PC-9 (cell line): ENCODE measurements around the gene TMEM43.

Experiments used
- EZH2 ChIP-seq: fragments of 200-600 bp; sonication (generic); IDR thresholded peaks from 2 replicates; pipeline ENCODE4 v1.8.0; 2017; ENCODE audit warnings: antibody characterized with exemption, low read depth
- TF ChIP-seq, protein P1 (sequence below): fragments of 200-600 bp; sonication (generic); conservative IDR thresholded peaks from 2 replicates; pipeline ENCODE4 v1.6.1; 2017; ENCODE audit warnings: mixed run types, antibody characterized with exemption, mild to moderate bottlenecking, moderate library complexity

DNA sequence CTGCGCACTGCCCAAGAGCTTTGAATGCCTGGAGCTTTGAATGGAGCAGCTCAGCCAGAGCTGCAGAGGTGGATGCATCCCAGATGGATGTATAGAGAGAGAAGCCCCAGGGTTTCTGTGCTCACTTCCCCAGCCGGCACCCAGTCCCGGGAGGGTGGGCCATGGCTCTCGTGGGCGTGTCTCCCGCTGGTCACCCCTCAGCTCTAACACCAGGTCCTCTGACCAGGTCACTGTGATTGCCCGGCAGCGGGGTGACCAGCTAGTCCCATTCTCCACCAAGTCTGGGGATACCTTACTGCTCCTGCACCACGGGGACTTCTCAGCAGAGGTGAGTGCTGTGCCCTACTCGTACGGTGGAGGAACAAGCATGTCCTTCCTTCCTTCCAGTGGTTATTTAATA lies 10.7 kb downstream of the TMEM43 start:
- TF ChIP-seq, protein P1, sequence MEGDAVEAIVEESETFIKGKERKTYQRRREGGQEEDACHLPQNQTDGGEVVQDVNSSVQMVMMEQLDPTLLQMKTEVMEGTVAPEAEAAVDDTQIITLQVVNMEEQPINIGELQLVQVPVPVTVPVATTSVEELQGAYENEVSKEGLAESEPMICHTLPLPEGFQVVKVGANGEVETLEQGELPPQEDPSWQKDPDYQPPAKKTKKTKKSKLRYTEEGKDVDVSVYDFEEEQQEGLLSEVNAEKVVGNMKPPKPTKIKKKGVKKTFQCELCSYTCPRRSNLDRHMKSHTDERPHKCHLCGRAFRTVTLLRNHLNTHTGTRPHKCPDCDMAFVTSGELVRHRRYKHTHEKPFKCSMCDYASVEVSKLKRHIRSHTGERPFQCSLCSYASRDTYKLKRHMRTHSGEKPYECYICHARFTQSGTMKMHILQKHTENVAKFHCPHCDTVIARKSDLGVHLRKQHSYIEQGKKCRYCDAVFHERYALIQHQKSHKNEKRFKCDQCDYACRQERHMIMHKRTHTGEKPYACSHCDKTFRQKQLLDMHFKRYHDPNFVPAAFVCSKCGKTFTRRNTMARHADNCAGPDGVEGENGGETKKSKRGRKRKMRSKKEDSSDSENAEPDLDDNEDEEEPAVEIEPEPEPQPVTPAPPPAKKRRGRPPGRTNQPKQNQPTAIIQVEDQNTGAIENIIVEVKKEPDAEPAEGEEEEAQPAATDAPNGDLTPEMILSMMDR: no peak
- no peak for TF ChIP-seq EZH2
